HUDEP-2 (cell line): ENCODE results near the gene LRRC14B.

Source experiments
- DNase-seq, 76 experiments: peaks; one replicate each; lab custom pipeline; 2025; ENCODE audit not compliant: unreplicated experiment in 76 of 76; lab: John Stamatoyannopoulos, UW

The LRRC14B gene

DNA sequence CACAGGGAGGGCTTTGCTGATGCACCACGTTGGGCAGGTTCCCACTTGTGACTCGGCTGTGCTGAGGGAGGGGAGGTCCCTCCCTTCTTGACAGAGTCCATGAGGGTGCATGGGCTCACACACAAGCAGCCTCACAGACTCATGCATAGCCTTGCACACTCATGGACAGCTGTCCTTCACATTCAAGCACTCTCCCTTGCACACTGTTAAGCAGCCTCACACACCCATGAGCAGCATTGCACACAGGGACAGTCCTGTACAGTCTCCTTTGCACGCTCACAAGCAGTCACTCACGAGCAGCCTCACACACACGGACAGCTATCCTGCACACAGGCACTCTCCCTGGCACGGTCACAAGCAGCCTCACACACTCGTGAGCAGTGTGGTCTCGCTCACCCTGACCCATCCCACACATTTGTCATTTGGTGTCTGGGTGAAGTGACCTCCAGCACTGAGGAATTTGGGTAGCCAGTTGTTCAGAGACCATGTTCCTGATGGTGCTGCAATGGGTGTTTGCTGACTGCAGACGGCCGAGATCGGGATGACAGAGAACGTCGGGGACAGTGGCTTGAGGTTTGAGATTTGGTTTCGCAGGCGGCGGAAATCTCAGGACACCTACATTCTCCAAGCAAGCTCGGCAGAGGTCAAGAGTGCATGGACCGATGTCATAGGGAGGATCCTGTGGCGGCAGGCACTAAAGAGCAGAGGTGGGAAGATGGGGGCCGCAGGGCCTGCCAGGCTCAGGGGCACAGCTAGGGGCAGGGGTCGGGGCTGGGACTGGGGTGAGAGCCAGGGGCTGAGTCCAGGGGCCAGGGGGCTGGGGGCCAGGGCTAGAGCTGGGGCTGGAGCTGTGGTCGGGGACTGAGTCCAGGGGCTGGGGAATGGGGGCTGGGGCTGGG lies 17.7 kb upstream of the LRRC14B start:
- no peak for DNase-seq

DNA sequence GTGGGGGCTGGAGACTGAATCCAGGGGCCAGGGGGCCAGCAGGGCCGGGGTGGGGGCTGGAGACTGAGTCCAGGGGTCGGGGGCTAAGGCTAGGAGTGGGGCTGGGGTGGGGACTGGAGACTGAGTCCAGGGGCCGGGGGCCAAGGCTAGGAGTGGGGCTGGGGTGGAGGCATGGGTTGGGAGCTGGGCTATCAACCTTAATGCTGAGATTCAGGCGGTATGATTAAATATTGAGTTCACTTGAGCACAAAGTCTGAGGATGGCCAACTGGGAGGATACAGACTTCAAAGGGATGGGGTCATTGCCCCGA lies 17.0 kb upstream of the LRRC14B start:
- DNase-seq, result no peak

DNA sequence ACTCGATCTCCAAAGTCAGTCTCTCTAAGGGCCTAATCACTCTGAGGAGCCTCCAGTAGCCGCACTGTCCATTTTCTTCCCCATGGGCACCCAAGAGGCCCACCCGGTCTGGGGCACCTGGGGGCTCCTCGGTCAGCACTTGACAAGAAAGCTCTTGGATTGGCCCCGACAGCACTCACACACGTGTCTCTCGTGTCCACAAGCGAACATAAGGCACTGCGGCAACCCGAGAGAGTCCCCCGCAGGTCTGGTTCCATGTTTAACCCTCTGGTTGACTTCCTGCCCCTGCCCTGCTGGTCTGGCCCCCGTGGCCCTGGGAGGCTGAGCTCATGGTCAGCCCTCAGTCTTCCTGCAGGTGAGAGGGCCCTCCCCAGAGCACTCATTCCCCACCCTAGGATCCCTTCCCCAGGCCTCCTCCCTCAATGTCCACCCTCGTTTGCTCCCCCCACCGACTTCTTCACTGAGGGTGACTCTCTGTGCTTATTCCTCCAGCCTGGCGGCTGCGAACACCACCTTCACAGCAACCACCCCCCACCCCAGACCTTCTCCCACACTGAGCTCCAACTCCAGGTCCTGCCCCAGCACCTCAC lies 16.3 kb upstream of the LRRC14B start:
- DNase-seq, result no peak

DNA sequence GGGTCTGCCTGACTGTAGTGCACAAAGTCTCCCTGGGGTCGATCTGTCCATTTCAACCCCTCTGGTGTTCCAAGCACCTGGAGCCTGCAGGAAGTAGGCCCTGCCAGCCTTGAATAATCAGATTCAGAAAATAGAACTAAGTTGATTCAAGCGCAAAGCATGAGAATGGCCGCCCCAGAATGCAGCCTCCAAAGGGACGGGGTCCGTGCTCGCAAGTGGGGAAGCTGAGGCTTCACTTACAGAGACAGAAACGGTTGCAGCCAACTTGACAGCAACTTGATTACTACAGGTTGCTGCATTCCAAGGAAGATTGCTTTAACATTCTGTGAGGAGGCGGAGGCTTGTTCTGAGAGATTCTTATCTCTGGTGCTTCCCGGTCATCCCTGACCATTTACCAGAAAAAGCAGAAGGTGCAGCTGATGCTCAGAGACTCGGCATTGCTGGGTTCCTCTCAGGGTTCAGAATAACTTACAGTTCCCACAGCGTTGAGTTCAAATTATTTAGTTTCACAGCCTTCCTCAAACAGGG lies 14.9 kb upstream of the LRRC14B start:
- DNase-seq, result no peak

DNA sequence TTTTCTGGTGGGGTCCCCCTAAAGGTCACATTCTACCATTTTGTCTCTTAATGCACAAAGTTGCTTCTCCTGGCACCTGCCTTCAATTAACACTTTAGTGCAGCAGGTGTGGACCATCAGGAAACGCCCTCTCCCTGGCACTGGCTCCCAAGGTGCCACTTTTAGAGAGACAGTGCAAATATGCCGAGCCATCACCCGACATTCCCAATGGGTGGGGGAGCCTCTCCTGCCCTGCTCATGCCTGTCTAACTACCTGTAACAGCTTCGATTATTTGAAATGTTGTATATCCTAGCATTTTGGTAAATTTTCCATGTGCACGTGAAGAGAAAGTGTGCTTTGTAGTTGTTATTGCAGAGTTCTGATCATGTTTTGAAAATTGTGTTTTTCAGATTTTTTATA lies 13.2 kb upstream of the LRRC14B start:
- DNase-seq, result no peak

DNA sequence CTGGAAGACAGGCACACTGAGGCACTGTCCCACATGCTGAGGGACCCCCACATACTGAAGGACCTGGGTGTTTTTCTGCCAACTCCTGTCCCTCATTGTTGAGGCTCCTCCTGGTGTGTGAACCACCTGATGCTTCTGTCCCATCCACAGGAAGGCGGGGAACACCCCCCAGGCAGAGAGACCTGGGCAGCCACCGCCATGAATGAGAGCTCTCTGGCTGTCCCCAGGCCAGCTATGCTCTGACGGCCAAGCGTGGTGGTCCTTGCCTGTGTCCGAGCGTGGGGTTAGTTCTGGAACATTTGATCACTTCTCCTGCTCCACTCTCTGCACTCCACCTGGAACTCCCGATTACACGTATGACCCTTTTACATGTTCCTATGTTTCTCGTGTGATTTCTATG lies 11.9 kb upstream of the LRRC14B start:
- no peak for DNase-seq

DNA sequence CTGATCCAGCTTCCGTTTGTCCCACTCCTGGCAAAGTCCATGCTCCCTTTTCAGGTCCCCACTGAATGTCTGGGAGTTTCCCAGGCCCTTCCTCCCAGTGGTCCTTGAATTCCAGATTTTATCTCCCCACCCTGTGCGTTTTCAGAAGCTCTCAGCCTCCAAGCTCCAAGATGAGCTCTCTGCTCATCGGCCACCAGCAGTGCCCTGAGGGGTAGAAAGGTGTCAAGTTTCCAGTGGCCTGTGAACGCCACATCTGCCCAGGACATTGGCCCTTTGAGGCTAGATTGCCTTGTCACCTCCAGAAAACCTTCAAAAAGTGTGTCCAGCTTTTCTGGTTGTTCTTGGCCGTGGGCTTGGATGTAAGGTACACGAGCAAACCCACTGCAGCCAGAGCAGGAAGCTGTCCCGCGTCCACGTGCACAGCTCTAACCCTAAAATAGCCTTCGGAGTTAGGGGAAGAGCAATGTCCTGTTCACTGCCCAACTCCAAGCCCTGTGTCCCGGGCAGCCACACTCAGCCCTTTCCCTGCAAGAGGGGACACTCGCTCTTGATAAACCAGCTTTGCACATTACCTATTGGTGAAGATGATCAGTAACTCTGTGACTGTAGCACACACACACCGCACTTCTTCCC lies 10.9 kb upstream of the LRRC14B start:
- no peak for DNase-seq

DNA sequence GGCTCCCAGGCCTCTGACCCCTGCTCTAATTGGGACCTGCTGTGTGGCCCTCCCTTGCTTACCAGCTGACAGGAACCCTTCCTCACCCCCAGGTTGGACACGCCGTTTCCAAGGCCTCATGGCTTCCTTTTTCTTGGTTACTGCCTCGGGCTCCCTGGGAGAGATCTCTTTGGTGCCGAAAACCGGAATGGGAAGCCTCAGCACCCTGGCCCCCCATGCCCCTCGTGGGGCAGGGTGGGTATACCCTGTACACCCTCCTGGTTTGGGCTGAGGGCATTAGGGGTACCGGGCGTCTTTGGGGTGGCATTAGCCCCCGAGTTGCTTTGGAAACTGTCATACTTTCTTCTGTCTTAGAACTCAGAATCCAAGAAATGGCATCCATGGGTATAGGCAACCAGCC lies 10.1 kb upstream of the LRRC14B start:
- DNase-seq, result no peak

DNA sequence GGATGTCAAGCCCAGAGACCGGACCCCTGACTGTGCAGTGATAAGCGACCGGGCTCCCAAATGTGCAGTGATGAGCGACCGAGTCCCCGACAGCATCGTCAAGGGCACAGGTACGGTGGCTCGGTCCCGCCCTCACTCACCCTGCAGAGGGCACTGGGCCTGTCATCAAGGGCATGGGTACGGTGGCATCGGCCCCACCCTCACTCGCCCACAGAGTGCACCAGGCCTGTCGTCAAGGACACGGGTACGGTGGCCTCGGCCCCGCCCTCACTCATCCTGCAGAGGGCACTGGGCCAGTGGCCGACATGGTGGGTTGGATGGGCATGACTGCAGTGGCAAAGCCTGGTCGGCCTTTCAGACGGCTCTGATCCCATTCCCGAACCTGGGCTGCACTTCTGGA lies 9.7 kb upstream of the LRRC14B start:
- no peak for DNase-seq

DNA sequence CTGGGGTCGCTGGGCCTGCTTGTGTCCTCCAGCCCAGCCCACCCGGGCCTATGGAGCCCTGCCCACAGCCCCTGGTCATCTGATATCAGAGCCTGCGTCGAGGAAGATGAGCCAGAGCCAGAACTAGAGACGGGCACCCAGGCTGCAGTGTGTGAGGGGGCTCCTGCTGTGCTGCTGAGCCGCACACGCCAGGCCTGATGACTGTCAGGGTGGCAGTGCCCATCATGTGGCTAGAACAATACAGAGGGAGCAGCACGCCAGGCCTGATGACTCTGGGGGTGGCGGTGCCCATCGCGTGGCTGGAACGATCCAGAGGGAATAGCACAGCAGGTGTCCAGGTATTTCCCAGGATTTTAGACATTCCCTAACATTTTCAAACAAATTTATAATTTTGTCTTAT lies 9.2 kb upstream of the LRRC14B start:
- DNase-seq, result no peak

DNA sequence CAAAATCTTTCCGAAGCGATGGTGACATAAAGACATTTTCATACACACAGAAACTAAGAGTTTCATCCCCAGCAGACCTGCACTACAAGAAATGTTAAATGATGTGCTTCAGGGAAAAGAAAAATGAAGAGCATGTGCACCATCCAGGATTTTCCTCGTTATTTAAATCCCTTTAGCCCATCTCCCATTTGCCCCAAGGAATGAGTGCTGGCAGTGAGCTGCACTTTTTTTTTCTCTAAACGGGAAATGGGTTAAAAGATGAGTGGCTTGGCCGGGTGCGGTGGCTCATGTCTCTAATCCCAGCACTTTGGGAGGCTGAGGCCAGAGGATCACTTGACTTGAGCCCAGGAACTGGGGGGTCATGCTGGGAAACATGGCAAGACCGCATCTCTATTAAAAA lies 6.8 kb upstream of the LRRC14B start:
- DNase-seq, result no peak

DNA sequence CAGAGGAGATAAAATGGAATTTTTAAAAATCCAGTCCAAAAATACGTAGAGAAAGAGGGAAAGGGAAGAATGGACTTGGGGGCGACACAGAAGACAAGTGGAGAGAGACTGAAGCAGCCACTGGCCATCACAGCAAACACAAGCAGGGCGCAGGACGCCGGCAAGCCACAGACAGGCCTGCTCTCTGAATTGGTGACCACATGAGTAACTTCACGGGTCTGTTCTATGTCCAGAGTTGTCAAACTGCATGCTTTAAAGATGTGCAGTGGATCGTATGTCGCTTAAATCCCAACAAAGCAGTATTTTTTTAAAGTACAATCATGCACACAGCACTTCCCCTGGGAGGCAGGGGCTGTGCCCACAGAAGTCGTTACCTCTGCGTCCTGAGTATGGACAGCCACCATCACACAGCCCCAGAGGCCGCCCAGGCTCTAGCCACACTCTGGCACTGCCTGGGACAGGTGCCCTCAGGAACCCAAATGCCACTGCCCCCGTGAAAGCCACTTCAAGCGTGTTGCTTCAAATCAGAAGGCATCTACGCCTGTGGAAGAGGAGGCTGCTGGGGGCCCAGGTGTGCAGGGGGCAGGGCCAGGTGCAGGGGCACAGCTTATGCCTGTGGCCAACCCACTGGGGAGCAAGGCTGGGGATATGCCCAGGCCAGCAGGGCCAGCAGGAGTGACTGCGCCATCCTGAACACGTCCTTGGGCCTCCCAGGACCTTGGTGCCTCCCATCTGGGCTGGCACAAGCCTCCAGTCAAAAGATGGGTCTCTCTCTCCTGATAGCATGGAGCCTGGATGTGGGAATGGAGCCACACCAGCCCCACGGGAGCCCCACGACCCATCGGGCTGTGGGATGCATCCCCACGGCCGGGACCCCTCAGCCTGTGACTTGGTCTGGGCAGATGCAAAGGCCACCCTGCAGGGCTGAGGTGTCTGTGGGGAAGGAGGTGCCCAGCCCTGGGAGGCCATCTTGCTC lies 5.9 kb upstream of the LRRC14B start:
- no peak for DNase-seq

DNA sequence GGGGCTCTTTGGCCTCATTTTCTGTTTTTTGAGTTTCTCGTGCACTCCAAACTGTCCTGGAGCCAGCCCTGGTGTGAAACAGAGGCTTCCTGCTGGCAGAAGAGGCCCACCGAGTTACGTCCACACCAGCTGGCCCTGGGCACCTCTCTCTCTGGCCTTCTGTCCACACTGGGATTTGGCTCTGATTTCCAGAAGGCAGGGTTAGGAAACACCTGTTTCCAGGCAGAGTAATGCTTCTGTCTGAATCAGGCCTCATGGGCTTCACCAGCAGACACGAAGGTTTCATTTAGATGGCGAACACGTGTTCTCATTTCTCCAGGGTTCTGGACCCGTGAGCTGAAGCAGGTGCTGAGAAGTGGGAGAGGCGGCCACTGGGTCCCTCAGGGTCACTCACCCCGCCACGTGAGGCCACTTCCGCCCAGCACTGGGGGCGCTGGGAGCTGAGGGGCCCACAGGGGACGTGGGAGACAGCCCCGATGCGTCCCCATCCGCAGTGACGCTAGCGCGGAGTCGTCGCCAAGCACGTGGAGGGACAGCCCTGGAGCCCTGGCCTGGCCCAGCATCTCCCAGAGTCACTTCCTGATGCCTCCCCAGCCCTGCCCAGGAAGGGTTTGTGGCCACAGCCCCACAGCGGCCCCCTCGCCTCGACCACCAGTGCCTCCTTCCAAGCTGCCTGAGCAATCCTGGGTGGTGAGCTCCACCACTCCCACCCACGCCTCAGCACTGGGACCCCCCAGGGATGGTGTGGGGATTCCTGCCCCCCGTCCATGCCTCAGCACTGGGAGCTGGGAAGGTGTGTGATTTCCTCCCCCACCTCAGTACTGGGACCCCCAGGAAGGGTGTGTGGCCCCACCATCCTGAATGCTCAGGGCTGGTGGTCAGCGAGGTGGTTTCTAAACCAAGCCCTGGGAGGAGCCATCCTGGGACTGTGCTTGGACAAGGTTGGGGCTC lies 4.9 kb upstream of the LRRC14B start:
- DNase-seq, result no peak

DNA sequence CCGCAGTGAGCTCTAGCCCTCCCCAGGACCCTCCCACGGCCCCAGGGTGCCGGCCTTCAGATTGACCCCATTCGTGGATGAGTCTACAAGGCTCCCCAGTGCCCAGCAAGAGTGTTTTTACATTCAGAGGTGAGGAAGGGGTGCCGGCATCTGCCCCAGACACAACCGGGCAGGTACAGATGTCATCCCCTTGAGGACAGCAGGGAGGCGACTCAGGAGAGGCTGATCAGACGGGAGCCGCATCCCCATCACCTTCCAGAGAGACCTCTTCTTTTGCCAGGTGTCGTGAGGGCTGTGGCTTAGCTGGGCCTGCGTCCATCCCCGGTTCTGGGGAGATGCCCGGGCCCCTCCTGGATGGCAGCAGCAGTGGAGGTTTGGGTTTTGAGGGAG lies 4.3 kb upstream of the LRRC14B start:
- DNase-seq, result no peak

DNA sequence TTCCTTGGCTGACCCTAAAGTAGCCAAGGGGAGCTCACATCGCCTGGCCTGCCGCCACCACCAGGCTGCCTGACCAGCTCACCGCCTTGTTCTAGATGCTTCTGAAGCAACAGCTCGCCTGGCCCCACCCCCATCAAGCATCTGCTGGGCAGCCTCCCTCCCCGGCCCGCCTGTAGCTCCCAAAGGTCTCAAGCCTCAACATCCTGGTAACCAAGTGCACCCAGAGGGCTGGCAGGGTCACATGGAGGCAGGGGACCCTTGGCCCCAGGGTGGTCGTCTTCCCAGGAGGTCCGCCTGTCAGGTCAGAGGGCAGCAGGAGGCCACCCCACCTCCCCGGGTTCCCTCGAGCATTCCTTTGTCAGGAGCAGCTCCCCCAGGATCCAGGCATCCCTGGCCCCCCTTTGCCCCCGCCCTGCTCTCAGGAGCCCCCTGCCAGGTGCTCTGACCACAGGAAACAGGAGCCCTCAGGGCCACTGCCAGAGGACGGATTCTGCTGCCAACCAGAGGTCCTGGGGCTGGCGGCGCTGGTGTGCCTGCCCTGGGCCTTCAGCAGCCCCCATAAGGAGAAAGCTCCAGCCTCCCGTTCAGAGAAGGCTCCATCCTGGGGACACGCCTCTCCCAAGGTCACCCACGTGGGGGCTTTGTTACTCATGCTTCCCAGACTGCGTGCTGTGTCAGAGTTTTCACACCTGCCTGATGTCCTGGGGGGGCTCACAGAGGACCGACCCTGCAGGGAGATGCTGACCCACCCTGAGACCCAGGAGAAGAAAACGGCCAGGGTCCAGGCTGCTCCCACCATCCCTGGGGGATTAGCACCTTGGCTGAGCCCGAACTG lies 3.5 kb upstream of the LRRC14B start:
- no peak for DNase-seq

DNA sequence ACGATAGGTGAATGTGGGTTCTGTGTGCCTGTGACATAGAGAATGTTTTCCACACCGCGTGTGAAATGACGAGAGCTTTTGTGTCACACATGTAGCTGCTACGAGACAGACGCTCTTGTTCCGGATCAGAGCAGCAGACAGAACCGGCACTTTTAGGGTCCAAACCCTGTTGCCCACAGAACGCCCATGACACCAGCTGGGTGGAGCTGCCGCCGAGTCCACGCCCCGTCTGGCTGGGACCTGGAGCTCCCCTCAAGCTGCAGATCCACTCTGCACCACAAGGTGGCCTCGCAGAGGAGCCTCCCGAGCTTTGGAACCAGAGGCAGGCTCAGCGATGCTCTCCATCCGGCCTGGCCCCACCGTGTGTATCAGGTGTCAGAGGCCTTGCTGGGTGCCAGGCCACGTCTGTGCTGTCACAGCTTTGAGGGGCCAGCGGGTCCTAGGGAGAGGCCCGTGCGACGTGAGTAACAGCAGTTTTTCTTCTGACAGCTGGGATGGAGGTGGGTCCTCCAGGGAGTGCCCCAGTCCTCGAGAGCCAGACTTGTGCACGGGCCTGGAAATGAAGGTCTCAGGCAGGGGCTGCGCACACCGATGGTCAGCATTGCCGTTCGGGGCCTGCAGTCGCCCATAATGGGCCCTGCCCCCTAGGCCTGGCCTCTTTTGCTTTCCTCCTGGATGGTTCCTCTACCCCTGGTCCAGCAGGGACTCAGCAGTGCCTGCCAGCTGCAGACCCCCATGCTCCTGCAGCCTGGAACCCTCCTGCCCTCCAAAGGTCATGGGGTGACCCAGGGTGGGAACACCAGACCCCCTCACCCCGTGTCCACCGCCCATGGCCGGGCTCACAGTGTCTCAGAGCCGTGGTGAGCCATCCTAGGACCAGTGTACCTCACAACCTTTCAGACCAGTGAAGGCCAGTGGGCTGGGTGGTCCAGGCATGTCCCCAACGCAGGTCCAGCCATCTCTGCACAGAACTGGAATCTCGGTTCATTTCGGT lies 2.5 kb upstream of the LRRC14B start:
- DNase-seq, result peak in 74 of 76 experiments; percentile 10 to 89 (median 72)

DNA sequence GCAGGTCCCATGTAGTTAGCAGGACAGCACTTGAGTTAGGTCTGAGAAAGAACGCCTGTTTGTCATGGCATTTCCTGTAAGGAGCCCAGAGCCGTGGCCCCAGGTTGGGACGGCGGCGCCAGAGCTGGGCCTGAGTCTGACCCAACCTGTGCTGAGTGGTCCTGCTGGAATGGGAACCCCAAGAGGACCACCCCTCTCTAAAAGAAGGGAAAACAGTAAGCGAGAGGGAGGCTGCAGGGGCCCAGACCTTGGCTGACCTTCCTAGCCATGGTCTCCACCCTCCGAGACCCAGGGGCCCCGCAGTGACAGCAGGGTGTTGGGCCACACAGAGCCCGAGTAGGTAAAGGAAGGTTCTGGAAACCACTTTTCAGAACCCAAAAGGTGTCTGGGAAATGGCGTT lies 1.8 kb upstream of the LRRC14B start:
- DNase-seq, result no peak

DNA sequence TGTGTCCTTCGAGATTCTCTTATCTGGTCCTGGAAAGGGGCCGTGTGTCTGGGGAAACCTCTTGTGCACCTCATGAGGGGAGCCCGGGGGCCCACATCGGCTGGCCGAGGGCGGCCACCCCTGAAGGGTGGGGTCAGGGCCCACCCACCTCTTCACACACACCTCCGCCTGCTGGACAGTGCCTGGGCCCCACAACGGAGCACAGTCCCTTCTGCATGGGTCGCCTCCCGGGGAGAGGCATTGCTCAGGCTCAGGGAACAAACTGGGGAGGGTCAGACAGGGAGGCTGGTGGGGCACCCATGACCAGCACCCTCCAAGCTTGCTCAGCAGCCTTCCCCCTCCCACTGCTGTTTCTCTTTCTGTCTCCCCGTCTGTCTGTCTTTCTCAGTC lies 1.3 kb upstream of the LRRC14B start:
- DNase-seq, result no peak
